ENCODE results near the gene HDAC9.
"Not testable (repeated sequence)": the region's sequence is repeated elsewhere in the genome, so short reads cannot be mapped to it uniquely, and the experiment has no call there.

HDAC9 gene

DNA sequence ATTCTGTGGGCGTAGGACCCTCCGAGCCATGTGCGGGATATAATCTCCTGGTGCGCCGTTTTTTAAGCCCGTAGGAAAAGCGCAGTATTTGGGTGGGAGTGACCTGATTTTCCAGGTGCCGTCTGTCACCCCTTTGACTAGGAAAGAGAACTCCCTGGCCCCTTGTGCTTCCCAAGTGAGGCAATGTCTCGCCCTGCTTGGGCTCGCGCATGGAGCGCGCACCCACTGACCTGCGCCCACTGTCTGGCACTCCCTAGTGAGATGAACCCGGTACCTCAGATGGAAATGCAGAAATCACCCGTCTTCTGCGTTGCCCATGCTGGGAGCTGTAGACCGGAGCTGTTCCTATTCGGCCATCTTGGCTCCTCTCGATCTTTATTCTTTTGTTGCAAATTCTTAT lies 495.2 kb downstream of the HDAC9 start:
- not testable (repeated sequence) for DNase-seq

DNA sequence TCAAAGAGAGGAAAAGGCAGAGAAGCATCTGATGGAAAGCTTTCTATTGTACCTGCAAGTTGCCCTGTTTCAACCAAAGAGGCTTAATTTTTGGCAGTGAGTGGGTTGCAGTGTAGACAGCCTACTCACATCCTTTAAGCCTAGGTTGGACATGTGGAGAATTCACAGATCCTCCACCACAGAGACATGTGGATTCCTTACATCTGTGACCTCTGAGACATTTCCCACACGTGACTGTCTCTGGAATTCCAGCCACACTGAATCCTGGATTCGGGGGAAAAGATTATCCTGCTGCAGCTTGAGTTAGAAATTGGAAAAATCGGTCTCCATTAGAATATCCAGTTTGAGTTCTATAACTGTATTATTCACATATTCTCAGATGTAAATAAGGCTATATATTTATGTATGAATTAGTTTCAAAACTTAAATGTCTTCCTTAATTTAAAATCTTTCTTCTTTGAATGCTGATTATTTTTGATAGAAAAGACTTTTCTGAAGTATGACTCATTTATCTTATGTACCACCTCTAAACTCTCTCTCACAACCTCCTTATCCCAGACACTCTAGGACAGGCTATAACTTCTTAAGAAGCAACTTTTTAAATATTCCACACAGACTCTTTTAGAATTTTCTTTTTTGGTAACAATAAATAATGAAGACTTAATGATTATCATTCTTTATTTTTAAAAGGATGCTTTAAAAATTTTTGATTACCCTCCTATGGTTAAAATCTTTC lies 498.6 kb downstream of the HDAC9 start:
- no peak for DNase-seq

DNA sequence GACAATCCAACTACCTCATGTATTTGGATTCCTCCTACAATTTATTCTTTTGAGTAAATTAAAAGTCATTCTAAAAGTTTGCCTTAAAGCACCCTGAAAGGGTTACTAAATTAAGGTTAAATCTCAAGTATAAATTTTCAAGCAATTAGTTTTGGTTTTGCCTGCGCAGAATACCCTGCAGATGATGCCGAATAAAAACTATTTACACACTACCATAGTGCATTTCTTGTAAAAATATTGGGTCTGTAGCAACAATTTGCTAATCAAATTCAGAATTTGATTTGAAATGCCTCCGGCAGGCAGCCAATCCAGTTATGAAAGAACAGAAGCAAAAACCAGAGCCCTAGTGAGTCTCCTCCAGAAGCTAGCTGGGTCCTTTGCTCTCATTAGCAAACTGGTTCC lies 499.7 kb downstream of the HDAC9 start:
- no peak for DNase-seq

DNA sequence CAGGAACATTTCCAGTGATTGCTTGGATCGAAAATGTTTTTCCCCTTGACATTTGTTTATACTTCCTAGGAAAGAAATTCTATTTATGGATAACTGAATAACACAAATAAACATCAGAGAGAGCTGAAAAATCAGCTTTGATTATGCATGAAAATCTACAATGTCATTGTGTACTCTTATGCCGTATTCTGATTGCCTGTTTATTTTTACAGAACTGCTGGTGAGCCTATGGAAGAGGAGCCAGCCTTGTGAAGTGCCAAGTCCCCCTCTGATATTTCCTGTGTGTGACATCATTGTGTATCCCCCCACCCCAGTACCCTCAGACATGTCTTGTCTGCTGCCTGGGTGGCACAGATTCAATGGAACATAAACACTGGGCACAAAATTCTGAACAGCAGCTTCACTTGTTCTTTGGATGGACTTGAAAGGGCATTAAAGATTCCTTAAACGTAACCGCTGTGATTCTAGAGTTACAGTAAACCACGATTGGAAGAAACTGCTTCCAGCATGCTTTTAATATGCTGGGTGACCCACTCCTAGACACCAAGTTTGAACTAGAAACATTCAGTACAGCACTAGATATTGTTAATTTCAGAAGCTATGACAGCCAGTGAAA lies 500.4 kb downstream of the HDAC9 start:
- DNase-seq: no peak

DNA sequence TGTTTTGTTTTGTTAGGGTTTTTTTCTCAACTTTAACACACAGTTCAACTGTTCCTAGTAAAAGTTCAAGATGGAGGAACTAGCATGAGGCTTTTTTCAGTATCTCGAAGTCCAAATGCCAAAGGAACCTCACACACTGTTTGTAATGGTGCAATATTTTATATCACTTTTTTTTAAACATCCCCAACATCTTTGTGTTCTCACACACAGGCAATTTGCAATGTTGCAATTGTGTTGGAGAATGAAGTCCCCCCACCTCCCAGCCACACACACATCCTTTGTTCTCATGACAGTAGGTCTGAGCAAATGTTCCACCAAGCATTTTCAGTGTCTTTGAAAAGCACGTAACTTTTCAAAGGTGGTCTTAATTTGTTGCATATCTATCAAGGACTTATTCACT lies 501.0 kb downstream of the HDAC9 start:
- no peak for DNase-seq

DNA sequence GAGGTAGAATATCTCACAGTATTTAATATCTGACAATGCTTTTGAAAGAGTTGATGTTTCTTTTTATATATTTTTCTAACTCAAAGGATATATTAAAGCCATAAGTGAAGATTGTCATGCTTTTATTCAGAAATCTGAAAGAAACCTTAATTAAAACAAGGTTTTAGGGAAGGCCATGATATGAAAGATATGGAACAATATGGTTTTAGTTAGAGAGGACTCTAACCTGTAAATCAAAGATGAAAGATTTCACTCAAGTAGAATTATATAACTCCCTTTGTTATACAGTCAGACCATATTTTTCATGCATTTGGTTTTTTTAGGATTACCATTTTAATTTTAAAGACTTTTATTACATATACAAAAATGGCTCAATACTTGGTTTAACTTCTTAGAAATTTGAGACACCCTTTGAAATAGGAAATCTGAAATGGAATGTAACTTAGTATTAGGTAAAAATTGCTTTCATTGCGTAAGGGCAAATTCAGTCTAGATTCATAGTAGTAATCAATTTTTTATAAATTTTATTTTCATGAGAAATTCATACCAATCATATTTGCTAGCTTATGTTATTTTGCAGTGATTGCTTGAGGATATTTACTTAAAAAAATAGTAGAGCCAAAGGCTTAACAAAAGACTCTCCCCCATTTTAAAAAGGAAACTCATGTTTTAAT lies 502.1 kb downstream of the HDAC9 start:
- no peak for DNase-seq

DNA sequence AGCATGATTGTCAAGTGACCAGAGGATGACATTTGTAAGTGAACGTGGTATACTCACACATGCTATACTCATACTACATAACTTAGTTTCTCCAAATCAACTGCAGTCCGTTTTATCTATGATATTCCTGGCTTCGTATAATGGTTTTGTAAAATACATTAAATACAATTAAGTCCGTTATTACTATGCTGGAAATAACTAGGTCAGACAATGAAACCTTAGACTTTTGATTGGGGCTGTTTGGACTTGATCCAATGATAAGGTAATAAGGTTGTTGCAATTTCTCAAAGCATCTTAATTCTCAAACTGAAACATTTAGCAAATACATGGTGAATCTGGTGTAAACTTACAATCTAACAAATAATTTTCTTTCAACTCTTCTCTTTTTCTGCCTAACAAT lies 504.9 kb downstream of the HDAC9 start:
- no peak for DNase-seq

DNA sequence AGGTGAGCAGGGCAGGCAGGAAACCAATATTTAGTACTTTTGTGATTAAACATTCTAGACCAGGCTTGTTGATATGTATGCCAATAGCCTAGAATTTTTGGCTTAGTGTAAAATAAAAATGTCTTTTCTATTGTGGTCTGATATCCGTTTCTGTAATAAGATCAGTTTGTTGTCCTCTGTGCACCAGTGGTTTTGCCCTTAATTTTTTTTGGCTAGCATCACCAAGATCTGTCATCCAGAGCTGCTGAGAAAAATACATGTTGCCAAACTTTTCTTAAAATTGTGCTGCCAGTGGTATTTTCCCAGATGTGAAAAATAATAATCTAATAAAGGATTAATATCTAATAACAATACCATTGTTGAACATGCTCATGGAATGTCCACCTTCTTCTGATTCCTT lies 506.3 kb downstream of the HDAC9 start:
- no peak for DNase-seq

DNA sequence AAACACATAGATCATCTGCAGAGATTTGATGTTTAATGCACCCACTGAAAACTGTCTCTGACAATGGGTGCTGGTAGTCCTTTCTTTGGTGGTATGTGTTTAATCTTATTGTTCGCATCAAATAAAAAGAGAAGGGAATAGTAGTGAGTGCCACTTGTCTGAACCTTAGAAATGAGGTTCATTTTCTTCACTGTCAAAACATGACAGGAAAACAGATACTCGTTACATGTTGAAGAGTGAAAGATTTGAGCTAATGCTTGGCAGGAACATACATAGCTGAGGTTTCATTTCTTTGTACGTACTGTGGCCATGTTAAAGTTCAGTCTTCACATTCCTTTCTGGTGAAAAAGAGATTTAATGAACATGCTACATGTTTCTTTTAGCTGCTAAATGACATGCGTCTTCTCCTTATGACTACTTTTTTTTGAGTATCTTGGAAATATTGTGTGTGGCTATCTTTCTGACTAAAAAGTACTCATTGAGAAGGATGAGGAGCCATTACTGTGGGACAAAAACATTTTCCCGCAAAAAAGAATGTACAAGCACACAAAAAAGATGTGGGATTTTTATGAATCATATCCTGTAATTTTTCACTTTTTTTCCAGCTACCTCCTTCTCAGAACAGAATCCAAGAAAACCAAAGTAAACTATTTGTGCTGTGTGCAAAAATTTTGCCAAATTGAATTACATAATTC lies 513.8 kb downstream of the HDAC9 start:
- no peak for DNase-seq

DNA sequence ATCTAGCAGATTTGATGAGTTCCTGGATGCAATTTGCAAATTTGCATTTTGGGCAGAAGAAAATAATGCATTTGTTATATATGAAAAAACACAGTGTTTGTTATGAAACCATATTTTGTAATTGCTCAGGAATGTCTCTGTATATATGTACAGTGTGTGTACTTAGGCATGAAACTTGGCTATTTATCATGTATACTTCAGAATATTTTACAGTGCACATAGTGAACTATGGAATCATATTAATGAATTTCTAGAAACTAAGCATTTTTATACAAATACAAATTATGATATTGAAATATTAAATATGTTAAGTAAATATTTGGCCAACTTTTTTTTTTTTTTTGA lies 514.4 kb downstream of the HDAC9 start:
- DNase-seq: no peak

DNA sequence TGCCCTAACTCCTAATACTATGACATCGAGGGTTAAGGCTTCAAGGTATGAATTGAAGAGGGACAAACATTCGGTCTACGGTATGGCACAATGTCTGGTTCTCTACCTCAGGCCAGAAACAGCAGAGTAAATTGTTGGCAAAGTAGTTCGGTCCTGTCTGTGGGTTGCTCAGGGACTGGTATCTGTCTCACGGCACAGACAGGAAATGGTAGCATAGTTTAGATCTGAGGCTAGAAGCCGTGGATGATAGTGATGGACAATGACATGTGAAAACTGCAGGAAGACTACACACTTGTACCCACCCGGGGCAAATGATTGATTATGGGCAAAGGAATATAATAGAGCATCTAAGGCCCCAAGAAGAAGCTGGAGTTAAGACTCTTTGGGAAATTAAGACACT lies 515.7 kb downstream of the HDAC9 start:
- DNase-seq: no peak

DNA sequence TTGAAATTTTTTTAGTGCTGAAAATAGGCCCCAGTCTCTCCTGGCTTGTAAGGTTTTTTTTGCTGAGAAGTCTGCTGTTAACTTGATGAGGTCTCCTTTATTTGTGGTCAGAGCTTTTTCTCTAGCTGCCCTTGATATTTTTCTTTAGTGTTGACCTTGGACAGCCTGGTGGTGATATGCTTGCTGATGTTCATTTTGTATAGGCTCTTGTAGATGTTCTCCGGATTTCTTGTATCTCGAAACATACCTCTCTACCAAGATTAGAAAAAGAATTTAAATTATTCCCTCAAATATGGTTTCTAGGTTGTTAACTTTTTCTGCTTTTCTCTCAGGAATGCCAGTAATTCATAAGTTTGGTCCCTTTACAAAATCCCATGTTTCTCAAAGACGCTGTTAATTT lies 519.5 kb downstream of the HDAC9 start:
- DNase-seq: no peak

DNA sequence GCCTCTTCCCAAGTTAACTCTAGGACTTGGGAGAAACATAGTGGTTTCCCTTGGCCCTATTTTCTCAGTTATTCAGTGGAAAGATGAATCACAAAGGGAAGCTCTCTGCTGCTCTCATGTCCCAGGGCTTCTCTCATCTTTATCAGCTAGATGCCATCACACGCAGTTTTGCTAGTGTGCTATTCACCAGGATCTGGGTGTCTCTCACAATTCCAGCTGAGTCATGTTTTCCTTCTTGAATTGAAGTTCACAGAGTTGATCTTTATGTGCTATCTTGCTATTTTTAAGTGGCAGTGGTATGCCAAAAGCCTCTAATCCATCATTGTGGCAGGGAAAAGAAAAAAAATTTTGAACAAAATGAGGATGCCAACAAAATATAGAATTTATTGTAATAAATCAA lies 520.6 kb downstream of the HDAC9 start:
- DNase-seq: no peak

DNA sequence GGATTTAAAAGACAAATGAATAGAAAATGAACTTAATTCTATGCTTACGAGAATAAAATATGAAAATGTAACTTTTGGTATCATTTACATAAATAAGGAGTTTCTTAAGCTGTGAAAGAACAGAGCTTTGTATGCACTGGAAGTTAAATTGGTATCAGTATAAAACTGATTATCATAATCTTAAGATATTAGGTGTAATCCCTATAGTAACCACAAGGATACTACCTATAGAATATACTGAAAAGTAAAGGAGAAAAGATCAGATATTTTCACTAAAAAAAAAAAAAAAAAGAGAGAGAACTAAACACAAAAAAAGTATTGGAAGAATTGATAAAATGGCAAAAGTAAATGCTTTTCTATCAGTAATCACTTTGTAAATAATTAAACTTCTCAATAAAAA lies 521.8 kb downstream of the HDAC9 start:
- no peak for DNase-seq

DNA sequence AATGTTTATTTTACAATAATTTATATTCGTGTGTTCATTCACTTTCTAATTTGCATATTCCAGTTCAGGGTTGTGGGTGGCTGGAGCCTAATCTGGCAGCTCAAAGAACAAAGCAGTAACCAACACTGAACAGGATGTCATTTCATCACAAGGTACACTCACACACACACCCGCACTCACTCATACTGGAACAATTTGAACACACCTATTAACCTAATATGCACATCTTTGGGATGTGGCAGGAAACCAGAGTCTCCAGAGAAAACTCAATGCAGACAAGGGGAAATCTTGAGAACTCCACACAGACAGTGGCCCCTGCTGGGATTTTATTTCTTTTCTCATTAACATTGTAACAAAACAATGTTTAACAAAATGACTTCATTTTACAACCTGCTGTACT lies 524.5 kb downstream of the HDAC9 start:
- DNase-seq: no peak

DNA sequence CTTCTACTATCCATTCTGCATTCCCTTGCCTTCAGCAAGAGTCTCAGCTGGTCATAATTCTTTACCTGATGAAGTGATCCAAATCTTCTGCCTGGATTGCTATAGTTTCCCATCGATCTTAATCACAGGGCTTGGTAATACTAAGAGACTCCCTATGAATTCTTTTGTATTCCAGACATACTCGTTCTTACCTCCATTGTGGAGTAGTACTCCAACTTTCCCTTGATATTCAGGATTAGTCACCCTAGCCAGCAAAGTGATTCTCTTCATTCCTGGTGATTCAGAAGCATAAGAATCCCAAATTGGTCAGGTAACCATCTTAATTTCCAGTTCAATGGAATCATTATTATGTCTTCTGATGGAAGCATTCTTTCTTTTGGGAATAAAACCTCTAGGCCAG lies 525.2 kb downstream of the HDAC9 start:
- no peak for DNase-seq

DNA sequence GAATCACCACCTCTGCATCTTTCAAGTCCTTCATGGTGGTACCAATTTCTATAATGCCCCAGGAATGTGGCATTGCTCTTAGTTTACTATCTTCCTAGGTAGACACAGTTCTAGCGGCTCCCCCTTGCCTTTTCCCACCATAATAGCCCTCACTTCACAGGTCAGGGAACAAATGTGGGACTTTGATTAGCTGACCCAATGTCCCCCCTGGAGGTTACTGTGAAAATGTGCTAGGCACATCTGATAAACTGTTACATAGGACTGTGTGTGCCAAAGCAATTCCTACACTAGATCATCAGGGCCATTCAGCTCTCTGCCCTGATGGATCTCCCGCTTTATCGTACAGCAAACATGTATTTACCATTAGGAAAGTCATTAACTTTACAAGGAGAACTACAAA lies 527.9 kb downstream of the HDAC9 start:
- DNase-seq: no peak

DNA sequence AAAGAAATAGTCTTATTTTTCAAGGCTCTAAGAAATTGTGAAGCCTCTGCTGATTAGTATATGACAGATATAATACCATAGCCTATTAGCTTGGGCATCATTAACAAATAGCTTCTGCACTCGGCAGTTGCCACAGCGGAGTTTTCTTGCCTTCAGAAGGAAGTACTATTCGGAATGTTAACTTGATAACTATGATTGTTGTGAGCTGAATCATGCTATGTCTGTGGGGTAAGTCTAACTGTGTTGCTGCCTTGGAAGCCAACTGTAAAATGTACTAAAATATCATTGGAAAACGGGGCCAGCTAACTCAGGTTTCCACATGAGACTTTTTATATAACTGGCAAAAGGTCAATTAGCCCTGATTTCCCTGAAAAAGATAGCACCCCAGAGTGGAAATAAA lies 528.7 kb downstream of the HDAC9 start:
- DNase-seq: no peak

DNA sequence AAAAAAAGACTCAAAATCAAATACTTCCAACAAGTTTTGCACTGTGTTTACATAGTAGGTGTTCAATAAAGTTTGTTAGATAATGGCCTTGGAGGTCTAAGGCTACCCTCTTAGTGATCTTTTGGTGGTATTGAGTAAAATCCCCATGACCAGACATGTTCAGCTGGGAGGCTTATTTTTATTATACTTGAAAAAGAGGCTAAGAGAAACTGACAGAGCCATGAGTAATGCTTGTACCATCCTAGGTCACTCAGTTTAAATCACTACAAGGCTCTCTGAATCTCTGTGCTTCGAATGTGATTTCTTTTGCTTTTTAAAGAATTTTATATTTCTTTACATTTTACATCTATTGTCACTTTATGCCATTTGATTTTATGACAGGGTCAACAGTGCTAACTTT lies 531.3 kb downstream of the HDAC9 start:
- DNase-seq: no peak

DNA sequence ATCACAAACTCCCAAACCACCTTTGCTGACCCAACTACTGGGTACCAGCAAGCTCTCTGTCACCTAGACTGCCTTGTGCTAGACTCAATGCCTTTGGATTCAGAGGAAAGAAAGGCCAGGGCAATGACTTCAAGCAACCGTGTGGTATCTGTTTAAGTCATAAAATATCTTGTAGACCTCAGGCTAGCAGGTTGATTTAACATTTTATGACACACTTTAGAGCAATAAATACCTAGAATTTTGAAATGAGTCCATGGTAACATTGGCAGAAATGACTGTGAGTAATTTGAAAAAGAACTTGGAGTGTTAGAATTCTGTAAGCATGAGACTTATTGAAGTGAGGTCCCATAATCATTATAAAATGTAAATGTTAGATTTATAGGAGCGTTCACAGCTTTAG lies 534.7 kb downstream of the HDAC9 start:
- no peak for DNase-seq

DNA sequence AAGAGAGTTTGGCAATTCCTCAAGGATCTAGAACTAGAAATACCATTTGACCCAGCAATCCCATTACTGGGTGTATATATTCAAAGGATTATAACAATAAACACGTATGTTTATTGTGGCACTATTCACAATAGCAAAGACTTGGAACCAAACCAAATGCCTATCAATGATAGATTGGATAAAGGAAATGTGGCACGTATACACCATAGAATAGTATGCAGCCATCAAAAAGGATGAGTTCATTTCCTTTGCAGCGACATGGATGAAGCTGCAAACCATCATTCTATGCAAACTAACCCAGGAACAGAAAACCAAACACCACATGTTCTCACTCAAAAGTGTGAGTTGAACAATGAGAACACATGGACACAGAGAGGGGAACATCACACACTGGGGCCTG lies 537.4 kb downstream of the HDAC9 start:
- not testable (repeated sequence) for DNase-seq

DNA sequence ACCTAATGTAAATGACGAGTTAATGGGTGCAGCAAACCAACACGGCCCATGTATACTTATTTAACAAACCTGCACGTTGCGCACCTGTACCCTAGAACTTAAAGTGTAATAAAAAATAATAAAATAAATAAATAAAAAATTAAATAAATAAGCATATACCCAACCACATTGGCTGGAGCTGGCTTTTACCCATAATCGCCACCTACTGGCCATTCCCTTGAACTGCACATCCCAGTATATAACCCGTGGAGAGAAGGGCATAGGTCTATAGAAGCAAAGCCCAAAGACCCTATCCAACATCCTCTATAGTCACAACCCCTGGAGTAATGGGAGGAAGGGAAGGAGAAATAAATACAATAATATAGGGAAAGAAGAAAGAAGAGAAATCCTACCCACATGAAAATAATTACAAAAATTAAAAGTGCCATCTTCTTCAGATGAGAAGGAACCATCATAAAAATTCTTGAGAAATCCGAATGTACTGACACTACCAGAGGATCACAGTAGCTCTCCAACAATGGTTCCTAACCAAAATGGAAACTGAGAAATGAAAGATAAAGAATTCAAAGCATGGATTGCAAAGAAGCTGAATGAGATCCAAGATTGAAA lies 556.3 kb downstream of the HDAC9 start:
- DNase-seq: peak; percentile 68
